Chondrocyte (in vitro differentiated cells): ENCODE data around the gene MLX. TPM values are rescaled to one million over a fixed set of nuclear protein-coding genes. Genes with fewer than 3 reads are reported as not detected.

Experiments used
- DNase-seq: peaks from one replicate; pipeline ENCODE4 v3.0.0; 2021; ENCODE audit warnings: mixed read lengths, low spot score
- H3K27ac Mint-ChIP-seq: one replicate; pipeline ENCODE4 v1.8.0; 2021; ENCODE audit warnings: mild to moderate bottlenecking, moderate library complexity, mixed read lengths; ENCODE audit not compliant: unreplicated experiment
- H3K27me3 Mint-ChIP-seq: 2 replicates; pipeline ENCODE4 v1.8.0; 2021; ENCODE audit warnings: low read depth, mixed read lengths
- H3K36me3 Mint-ChIP-seq: 2 replicates; pipeline ENCODE4 v1.8.0; 2021; ENCODE audit warnings: low read depth, mixed read lengths
- H3K4me1 Mint-ChIP-seq: 2 replicates; pipeline ENCODE4 v1.8.0; 2021; ENCODE audit warnings: low read depth, mild to moderate bottlenecking, mixed read lengths
- H3K4me3 Mint-ChIP-seq: one replicate; pipeline ENCODE4 v1.8.0; 2021; ENCODE audit warnings: mild to moderate bottlenecking, moderate library complexity, mixed read lengths; ENCODE audit not compliant: unreplicated experiment
- H3K9me3 Mint-ChIP-seq: 2 replicates; pipeline ENCODE4 v1.8.0; 2021; ENCODE audit warnings: low read depth, mixed read lengths
- total RNA-seq: library from RNA; stranded (reverse); gene quantifications from 3 replicates; pipeline ENCODE4 v1.2.1, GENCODE V29; 2021
- TF ChIP-seq, protein P1 (sequence below): fragments of 200-600 bp; sonication (generic); IDR thresholded peaks from 2 replicates; pipeline ENCODE4 v1.5.0; 2021; ENCODE audit warnings: antibody characterized with exemption, mild to moderate bottlenecking, moderate library complexity

The MLX gene
- total RNA-seq, 1 donor from 2014 or later = 30.3 TPM

- H3K36me3 Mint-ChIP-seq = no peaks in the 10 kb centered on the region
- H3K4me1 Mint-ChIP-seq = peaks cover 30% of the 10 kb centered on the region
Measured at GRCh38 chr17:42530952-42531454, 35.9 kb upstream of the MLX start.

GRCh38 chr17:42531455-42532354, 35.2 kb upstream of the MLX start:
- TF ChIP-seq, protein P1, sequence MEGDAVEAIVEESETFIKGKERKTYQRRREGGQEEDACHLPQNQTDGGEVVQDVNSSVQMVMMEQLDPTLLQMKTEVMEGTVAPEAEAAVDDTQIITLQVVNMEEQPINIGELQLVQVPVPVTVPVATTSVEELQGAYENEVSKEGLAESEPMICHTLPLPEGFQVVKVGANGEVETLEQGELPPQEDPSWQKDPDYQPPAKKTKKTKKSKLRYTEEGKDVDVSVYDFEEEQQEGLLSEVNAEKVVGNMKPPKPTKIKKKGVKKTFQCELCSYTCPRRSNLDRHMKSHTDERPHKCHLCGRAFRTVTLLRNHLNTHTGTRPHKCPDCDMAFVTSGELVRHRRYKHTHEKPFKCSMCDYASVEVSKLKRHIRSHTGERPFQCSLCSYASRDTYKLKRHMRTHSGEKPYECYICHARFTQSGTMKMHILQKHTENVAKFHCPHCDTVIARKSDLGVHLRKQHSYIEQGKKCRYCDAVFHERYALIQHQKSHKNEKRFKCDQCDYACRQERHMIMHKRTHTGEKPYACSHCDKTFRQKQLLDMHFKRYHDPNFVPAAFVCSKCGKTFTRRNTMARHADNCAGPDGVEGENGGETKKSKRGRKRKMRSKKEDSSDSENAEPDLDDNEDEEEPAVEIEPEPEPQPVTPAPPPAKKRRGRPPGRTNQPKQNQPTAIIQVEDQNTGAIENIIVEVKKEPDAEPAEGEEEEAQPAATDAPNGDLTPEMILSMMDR = peak; percentile 72
- Mint-ChIP-seq H3K36me3 (no peaks in the 10 kb centered on the region), H3K9me3 (no peaks in the 10 kb centered on the region), H3K4me1 (peaks cover 28% of the 10 kb centered on the region), H3K4me3 (peak overlapping the region; percentile 65), H3K27me3 (no peaks in the 10 kb centered on the region), H3K27ac (peak overlapping the region; percentile 81)
- no peak for DNase-seq

More at GRCh38 chr17:42530952-42531454, 35.9 kb upstream of the MLX start:
- no peak for DNase-seq
- TF ChIP-seq, protein P1 = no peak
- H3K27me3 Mint-ChIP-seq = no peaks in the 10 kb centered on the region
- no peak overlapping the region for H3K27ac Mint-ChIP-seq
- no peaks in the 10 kb centered on the region for H3K9me3 Mint-ChIP-seq
- H3K4me3 Mint-ChIP-seq = no peak overlapping the region

GRCh38 chr17:42535155-42536047, 31.5 kb upstream of the MLX start:
- H3K9me3 Mint-ChIP-seq = no peaks in the 10 kb centered on the region
- H3K36me3 Mint-ChIP-seq = peaks cover 10% of the 10 kb centered on the region
- H3K4me1 Mint-ChIP-seq = peaks cover 35% of the 10 kb centered on the region
- no peaks in the 10 kb centered on the region for H3K27me3 Mint-ChIP-seq
- peak overlapping the region; percentile 99 for H3K27ac Mint-ChIP-seq
- TF ChIP-seq, protein P1 = no peak
- peak overlapping the region; percentile 71 for H3K4me3 Mint-ChIP-seq
- DNase-seq = no peak

DNA sequence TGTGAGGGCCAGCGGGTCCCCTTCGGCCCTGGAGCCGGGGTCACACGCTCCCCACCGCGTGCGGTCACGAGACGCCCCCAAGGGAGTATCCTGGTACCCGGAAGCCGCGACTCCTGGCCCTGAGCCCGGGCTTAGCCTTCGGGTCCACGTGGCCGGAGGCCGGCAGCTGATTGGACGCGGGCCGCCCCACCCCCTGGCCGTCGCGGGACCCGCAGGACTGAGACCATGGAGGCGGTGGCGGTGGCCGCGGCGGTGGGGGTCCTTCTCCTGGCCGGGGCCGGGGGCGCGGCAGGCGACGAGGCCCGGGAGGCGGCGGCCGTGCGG, 30.9 kb upstream of the MLX start, which contains the start of gene NAGLU:
TSS of gene NAGLU (plus strand) at position 194 of the 324 bp plus-strand sequence. CDS start at position 226, 32 bp downstream.
- TF ChIP-seq, protein P1 = no peak
- H3K4me3 Mint-ChIP-seq = peak within 1 kb of the TSS; percentile 85
- DNase-seq = no peak
- H3K36me3 Mint-ChIP-seq = peaks cover 12% of the 10 kb centered on the region
- no peaks in the 10 kb centered on the region for H3K9me3 Mint-ChIP-seq
- no peaks in the 10 kb centered on the region for H3K27me3 Mint-ChIP-seq
- H3K4me1 Mint-ChIP-seq = peaks cover 34% of the 10 kb centered on the region
- peak within 1 kb of the TSS; percentile 99 for H3K27ac Mint-ChIP-seq
